ENCODE results near the gene MACIR.

The MACIR gene

DNA sequence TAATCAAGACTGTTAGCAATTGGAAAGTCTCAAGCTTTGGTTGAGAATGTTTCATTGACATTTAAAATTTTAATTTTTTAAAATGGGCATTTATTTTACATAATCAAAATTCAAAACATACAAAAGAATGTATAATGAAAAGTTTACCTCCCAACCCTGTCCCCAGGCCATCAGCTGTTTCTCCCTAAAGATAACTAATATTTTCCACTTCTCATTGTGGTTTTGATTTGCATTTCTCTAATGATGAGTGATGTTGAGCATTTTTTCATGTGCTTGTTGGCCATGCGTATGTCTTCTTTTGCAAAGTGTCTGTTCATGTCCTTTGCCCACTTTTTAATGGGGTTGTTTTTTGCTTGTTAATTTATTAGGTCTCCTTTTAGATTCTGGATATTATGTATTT is 11.4 kb upstream of the MACIR start:
- Histone ChIP-seq H3K36me3 (ENCODE audit: control insufficient read depth, insufficient read depth, low read length) (no peaks in the 10 kb centered on the region), H3K9ac (ENCODE audit: low read depth, low read length) (no peak overlapping the region), H3K4me3 (ENCODE audit: low read depth, low read length) (no peak overlapping the region), H3K4me1 (ENCODE audit: control insufficient read depth, insufficient read depth, low read length) (no peaks in the 10 kb centered on the region), H3K27ac (ENCODE audit: low read depth, low read length) (no peak overlapping the region), H3K27me3 (ENCODE audit: control insufficient read depth, insufficient read depth, low read length) (no peaks in the 10 kb centered on the region), H3K9me3 (ENCODE audit: control insufficient read depth, insufficient read depth, low read length) (no peaks in the 10 kb centered on the region)

DNA sequence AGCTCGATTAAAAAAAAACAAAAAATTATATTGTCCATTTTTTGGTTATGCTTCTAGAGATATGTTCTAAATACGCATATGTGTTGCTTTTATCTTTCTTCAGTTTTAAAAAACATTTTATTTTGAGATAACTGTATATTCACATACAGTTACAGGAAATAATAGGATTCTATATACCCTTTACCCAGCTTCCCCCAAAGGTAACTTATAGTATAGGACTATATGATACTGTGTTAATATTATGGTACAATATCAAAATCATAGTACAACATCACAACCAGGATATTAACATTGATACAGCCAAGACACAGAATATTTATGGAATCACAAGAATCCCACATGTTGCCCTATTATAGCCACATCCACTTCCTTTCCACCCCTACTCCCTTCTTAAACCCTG is 9.5 kb upstream of the MACIR start:
- Histone ChIP-seq H3K36me3 (ENCODE audit: control insufficient read depth, insufficient read depth, low read length) (no peaks in the 10 kb centered on the region), H3K27ac (ENCODE audit: low read depth, low read length) (no peak overlapping the region), H3K9ac (ENCODE audit: low read depth, low read length) (no peak overlapping the region), H3K9me3 (ENCODE audit: control insufficient read depth, insufficient read depth, low read length) (no peaks in the 10 kb centered on the region), H3K4me3 (ENCODE audit: low read depth, low read length) (no peak overlapping the region), H3K4me1 (ENCODE audit: control insufficient read depth, insufficient read depth, low read length) (no peaks in the 10 kb centered on the region), H3K27me3 (ENCODE audit: control insufficient read depth, insufficient read depth, low read length) (no peaks in the 10 kb centered on the region)

DNA sequence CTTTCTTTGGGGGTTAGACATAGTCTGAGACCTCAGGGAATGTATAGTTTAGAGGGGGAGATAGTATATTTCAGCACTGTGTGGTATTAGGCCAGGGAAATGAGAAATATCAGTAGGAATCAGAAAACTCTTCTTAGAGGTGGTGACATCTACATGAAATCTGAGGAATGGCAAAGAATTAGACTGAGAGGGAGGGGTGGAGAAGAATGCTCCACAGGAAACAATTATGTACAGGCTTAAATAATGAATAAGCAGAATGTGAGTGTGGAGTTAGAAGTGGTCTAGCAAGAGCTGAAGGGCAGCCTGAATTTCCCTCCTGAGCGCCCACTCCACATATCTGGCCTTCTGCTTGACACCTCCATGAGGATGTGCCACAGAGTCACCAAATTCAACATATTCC is 3.6 kb upstream of the MACIR start:
- Histone ChIP-seq H3K4me1 (ENCODE audit: control insufficient read depth, insufficient read depth, low read length) (no peaks in the 10 kb centered on the region), H3K36me3 (ENCODE audit: control insufficient read depth, insufficient read depth, low read length) (no peaks in the 10 kb centered on the region), H3K27ac (ENCODE audit: low read depth, low read length) (no peak overlapping the region), H3K4me3 (ENCODE audit: low read depth, low read length) (no peak overlapping the region), H3K27me3 (ENCODE audit: control insufficient read depth, insufficient read depth, low read length) (no peaks in the 10 kb centered on the region), H3K9me3 (ENCODE audit: control insufficient read depth, insufficient read depth, low read length) (no peaks in the 10 kb centered on the region), H3K9ac (ENCODE audit: low read depth, low read length) (no peak overlapping the region)

DNA sequence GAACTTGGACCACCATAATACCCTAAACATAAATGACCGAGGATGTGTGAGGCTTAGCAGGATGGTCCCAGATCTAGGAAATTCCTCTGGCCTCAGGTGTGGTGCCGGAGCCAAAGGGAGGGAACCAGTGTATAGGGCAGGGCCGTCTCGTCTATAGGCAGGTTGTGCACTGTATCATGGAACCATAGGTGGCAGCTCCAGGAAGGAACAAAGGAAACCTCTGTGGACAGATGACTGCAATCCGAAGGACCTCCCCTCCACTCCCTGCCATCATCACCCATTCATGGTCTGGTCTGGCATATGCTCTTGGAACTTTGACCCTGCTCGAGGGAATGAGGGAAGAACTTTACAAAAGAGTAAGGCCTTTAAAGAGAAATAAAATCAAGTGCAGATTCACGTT is 2.9 kb upstream of the MACIR start:
- H3K9me3 ChIP-seq (ENCODE audit: control insufficient read depth, insufficient read depth, low read length), result no peaks in the 10 kb centered on the region
- H3K9ac ChIP-seq (ENCODE audit: low read depth, low read length), result no peak overlapping the region
- no peak overlapping the region for H3K4me3 ChIP-seq (ENCODE audit: low read depth, low read length)
- no peak overlapping the region for H3K27ac ChIP-seq (ENCODE audit: low read depth, low read length)
- no peaks in the 10 kb centered on the region for H3K36me3 ChIP-seq (ENCODE audit: control insufficient read depth, insufficient read depth, low read length)
- no peaks in the 10 kb centered on the region for H3K27me3 ChIP-seq (ENCODE audit: control insufficient read depth, insufficient read depth, low read length)
- peaks cover 4% of the 10 kb centered on the region for H3K4me1 ChIP-seq (ENCODE audit: control insufficient read depth, insufficient read depth, low read length)

DNA sequence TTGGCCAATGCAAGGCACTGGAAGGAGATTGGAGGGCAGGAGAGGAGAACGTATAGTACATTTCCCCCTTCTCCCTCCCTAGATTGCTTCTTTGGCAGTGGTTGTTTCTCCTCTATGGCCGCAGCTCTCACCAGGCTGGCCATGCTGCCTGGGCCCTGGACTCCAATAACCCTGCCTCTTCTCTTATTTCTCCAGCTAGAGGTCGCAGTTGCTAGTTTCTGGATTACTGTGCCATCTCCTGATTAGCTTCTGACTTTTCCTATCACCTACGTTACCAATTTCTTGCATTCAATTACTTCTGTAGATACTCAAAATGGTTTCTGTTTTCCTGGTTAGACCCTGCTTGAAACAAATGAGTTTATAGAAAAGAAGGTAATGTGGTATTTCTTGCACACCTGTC is 2.4 kb upstream of the MACIR start:
- H3K9me3 ChIP-seq (ENCODE audit: control insufficient read depth, insufficient read depth, low read length), result no peaks in the 10 kb centered on the region
- H3K27ac ChIP-seq (ENCODE audit: low read depth, low read length), result no peak overlapping the region
- H3K4me3 ChIP-seq (ENCODE audit: low read depth, low read length), result no peak overlapping the region

DNA sequence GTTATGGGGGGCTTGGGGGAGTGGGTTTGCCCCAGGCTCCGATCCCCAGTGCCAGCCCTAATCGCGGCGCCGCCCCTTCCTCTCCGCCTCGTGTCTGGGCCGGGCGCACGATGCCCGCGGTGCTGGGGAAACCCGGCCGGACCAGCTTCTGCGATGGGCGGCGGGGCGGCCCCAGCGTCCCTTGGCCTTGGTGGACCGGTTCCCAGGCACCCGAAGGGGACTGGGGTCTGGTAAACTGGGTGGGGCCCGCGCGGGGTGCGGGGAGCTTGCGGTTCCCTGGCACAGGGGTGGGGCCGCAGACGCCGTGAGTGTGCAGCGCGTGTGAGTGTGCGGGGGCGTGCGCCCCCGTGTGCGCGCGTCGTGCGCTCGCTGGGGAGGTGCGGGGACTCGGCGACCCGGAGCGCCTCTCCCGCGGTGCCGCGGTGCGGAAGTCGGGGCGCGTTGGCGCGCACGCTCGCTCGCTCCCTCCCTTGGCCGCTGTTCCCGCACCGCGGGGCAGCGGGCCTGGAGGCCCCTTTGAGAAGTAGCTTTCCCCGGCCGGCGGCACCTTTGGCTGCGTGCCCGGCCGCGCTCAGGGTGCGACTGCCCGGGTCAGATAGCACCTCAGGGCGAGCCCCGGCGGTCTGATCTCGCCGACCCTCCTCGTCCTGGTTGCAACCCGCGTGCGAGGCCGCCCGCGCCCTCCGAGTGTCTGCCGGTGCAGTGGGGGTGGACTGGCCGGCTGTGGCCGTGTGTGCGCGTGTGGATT is 568 bp downstream of the MACIR start:
- no peaks in the 10 kb centered on the region for H3K36me3 ChIP-seq (ENCODE audit: control insufficient read depth, insufficient read depth, low read length)
- H3K4me3 ChIP-seq (ENCODE audit: low read depth, low read length), result peak overlapping the region; percentile 97

More for the DNA sequence above, 2.4 kb upstream of the MACIR start:
- H3K36me3 ChIP-seq (ENCODE audit: control insufficient read depth, insufficient read depth, low read length), result no peaks in the 10 kb centered on the region
- no peaks in the 10 kb centered on the region for H3K27me3 ChIP-seq (ENCODE audit: control insufficient read depth, insufficient read depth, low read length)
- H3K4me1 ChIP-seq (ENCODE audit: control insufficient read depth, insufficient read depth, low read length), result peaks cover 9% of the 10 kb centered on the region
- H3K9ac ChIP-seq (ENCODE audit: low read depth, low read length), result no peak overlapping the region

DNA sequence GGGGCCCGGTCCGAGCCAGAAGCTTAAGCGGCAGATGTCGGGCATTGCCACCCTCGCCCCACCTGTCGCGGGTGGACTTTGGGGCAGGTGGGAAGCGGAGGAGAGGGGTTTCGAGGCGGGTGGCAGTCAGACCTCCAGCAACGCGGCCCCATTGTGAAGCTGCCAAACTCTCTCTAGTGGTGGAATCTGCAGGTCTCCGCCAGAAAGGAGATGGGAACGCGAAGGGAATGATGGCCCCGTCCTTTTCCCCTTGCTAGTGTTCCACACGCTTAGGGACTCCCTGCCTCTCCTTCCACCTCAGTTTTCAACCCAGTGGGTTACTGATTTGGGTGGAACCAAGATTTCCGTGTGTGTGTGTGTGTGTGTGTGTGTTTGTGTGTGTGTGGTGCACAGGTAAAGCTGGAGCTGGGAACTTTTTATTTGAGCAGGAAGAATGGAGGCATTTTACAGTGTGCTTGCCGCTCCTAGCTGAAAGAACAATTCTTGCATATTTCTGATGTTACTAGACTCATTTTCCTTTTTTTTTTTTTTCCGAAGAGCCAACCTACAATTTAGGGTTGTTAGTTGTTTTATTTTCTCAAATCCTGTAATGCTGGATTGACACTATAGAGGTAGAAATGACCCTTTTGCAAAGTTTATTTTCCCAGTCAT is 1.3 kb downstream of the MACIR start:
- Histone ChIP-seq H3K4me1 (ENCODE audit: control insufficient read depth, insufficient read depth, low read length) (peaks cover 24% of the 10 kb centered on the region), H3K9ac (ENCODE audit: low read depth, low read length) (peak overlapping the region; percentile 91), H3K27ac (ENCODE audit: low read depth, low read length) (peak overlapping the region; percentile 90), H3K4me3 (ENCODE audit: low read depth, low read length) (peak overlapping the region; percentile 97), H3K9me3 (ENCODE audit: control insufficient read depth, insufficient read depth, low read length) (no peaks in the 10 kb centered on the region), H3K27me3 (ENCODE audit: control insufficient read depth, insufficient read depth, low read length) (no peaks in the 10 kb centered on the region), H3K36me3 (ENCODE audit: control insufficient read depth, insufficient read depth, low read length) (no peaks in the 10 kb centered on the region)

More for the DNA sequence above, 568 bp downstream of the MACIR start:
- peak overlapping the region; percentile 90 for H3K27ac ChIP-seq (ENCODE audit: low read depth, low read length)
- H3K9ac ChIP-seq (ENCODE audit: low read depth, low read length), result peak overlapping the region; percentile 91
- H3K9me3 ChIP-seq (ENCODE audit: control insufficient read depth, insufficient read depth, low read length), result no peaks in the 10 kb centered on the region
- H3K4me1 ChIP-seq (ENCODE audit: control insufficient read depth, insufficient read depth, low read length), result peaks cover 21% of the 10 kb centered on the region
- H3K27me3 ChIP-seq (ENCODE audit: control insufficient read depth, insufficient read depth, low read length), result no peaks in the 10 kb centered on the region

DNA sequence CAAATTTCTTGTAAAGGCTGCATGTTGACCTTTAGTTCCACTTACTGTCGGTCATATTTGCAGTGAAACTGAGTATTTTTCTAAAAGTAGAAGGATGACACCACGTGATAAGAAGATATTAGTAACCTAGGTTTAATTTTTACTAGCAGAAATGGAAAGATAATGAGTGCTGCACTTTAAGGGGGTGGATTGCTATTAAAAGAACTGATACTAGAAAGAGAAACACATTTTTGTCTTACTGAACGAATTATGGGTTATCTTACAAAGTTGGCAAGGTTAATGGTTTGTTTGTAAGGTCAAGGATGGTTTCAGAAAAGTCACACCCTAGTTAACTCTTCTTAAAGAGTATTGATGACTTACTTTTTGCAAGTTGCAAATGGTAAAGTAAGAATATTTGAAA is 2.4 kb downstream of the MACIR start:
- Histone ChIP-seq H3K9ac (ENCODE audit: low read depth, low read length) (no peak overlapping the region), H3K27ac (ENCODE audit: low read depth, low read length) (no peak overlapping the region), H3K4me3 (ENCODE audit: low read depth, low read length) (peak overlapping the region; percentile 97; the same call in 1 of the 2 replicates), H3K36me3 (ENCODE audit: control insufficient read depth, insufficient read depth, low read length) (no peaks in the 10 kb centered on the region), H3K9me3 (ENCODE audit: control insufficient read depth, insufficient read depth, low read length) (no peaks in the 10 kb centered on the region), H3K4me1 (ENCODE audit: control insufficient read depth, insufficient read depth, low read length) (peaks cover 29% of the 10 kb centered on the region), H3K27me3 (ENCODE audit: control insufficient read depth, insufficient read depth, low read length) (no peaks in the 10 kb centered on the region)

DNA sequence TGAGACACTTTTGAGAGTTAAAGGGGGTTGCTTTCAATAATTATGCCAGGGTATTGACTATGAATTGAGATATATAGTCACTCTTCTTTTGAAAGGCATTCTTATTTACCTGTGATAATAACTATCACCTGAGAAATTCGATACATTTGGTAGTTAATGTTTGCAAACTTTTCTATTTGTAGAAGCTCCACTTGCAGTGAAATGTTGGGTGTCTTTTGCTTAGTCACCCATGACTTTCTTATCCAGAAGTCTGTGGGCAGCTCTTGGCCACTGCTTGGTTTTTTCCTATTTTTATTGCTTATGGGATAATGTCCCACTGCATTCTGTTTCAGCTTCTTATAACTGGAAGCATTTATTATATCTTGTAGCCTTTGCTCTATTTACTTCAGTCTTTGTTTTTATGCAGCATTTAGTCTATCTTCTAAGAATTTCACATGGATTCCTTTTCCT is 3.9 kb downstream of the MACIR start:
- Histone ChIP-seq H3K4me1 (ENCODE audit: control insufficient read depth, insufficient read depth, low read length) (peaks cover 29% of the 10 kb centered on the region), H3K4me3 (ENCODE audit: low read depth, low read length) (no peak overlapping the region; the same call in 1 of the 2 replicates), H3K9me3 (ENCODE audit: control insufficient read depth, insufficient read depth, low read length) (no peaks in the 10 kb centered on the region), H3K27me3 (ENCODE audit: control insufficient read depth, insufficient read depth, low read length) (no peaks in the 10 kb centered on the region), H3K36me3 (ENCODE audit: control insufficient read depth, insufficient read depth, low read length) (peaks cover 11% of the 10 kb centered on the region), H3K9ac (ENCODE audit: low read depth, low read length) (no peak overlapping the region), H3K27ac (ENCODE audit: low read depth, low read length) (no peak overlapping the region)

DNA sequence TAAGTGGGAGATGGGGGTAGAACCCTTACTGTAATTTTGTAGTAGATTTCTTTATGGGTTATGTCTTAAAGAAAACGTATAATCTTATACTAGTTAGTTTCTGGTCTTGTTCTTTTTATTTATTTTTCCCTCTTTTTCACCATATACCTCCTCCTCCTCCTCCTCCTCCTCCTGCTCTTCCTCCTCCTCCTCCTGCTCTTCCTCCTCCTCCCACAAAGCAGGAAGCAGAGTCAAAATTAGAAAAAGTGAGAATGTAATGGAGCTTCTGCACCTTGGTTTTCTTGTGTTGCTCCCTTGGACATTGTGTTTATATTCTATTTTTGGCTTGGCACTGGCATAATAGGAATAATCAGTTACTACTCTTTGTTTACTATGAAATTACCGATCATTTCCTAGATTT is 4.5 kb downstream of the MACIR start:
- Histone ChIP-seq H3K4me3 (ENCODE audit: low read depth, low read length) (no peak overlapping the region), H3K4me1 (ENCODE audit: control insufficient read depth, insufficient read depth, low read length) (peaks cover 29% of the 10 kb centered on the region), H3K9me3 (ENCODE audit: control insufficient read depth, insufficient read depth, low read length) (no peaks in the 10 kb centered on the region), H3K36me3 (ENCODE audit: control insufficient read depth, insufficient read depth, low read length) (peaks cover 17% of the 10 kb centered on the region), H3K27me3 (ENCODE audit: control insufficient read depth, insufficient read depth, low read length) (no peaks in the 10 kb centered on the region), H3K27ac (ENCODE audit: low read depth, low read length) (no peak overlapping the region), H3K9ac (ENCODE audit: low read depth, low read length) (no peak overlapping the region)

DNA sequence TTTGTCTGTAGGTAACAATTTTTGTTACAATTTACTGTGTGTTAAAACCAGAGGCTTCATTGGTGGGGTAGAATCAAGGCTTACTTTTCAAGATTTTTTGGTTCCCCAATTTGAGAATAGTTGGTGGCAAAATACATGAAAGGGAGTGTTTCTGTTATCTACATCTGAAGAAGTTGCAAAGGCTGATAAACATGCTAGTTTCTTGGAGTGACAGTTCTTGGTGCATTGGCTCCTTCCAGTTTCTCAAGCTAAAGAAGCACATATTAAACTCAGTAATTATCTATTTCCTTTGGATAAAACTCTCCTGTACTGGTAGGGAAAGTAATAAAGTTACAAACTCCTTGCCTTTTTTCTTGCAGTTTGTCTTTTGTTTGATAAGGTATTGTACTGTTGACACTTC is 5.9 kb downstream of the MACIR start:
- Histone ChIP-seq H3K27me3 (ENCODE audit: control insufficient read depth, insufficient read depth, low read length) (no peaks in the 10 kb centered on the region), H3K9ac (ENCODE audit: low read depth, low read length) (no peak overlapping the region), H3K27ac (ENCODE audit: low read depth, low read length) (no peak overlapping the region), H3K4me3 (ENCODE audit: low read depth, low read length) (no peak overlapping the region), H3K4me1 (ENCODE audit: control insufficient read depth, insufficient read depth, low read length) (peaks cover 29% of the 10 kb centered on the region), H3K36me3 (ENCODE audit: control insufficient read depth, insufficient read depth, low read length) (peaks cover 20% of the 10 kb centered on the region), H3K9me3 (ENCODE audit: control insufficient read depth, insufficient read depth, low read length) (no peaks in the 10 kb centered on the region)
